HG03095 (cell line): ENCODE results near the gene MEFV.
"Not testable (repeated sequence)": the region's sequence is repeated elsewhere in the genome, so short reads cannot be mapped to it uniquely, and the experiment has no call there.

Experiments
- ATAC-seq: cut with Tn5 transposase; IDR thresholded peaks from one replicate; pipeline ENCODE4 v1.9.1; 2021; ENCODE audit warnings: moderate library complexity; ENCODE audit not compliant: unreplicated experiment

The MEFV gene

GRCh38 chr16:3270718-3271117, 14.3 kb upstream of the MEFV start:
- not testable (repeated sequence) for ATAC-seq

- no peak for ATAC-seq
These were observed 11.9 kb upstream of the MEFV start for GRCh38 chr16:3268294-3268693.

GRCh38 chr16:3266873-3267537, 10.6 kb upstream of the MEFV start:
- no peak for ATAC-seq

- ATAC-seq: peak; percentile 88
These were observed 8.0 kb upstream of the MEFV start for GRCh38 chr16:3264137-3265036.

- ATAC-seq: no peak
These were observed 6.1 kb upstream of the MEFV start for GRCh38 chr16:3262517-3262916.

- ATAC-seq: no peak
These were observed 3.4 kb upstream of the MEFV start for GRCh38 chr16:3259836-3260235.

- no peak for ATAC-seq
These were observed 533 bp upstream of the MEFV start for GRCh38 chr16:3256866-3257465.

GRCh38 chr16:3254309-3254708, 2.1 kb downstream of the MEFV start:
- no peak for ATAC-seq

GRCh38 chr16:3252967-3253366, 3.5 kb downstream of the MEFV start:
- ATAC-seq: no peak

GRCh38 chr16:3249451-3249850, 7.0 kb downstream of the MEFV start:
- no peak for ATAC-seq

GRCh38 chr16:3249020-3249419, 7.4 kb downstream of the MEFV start:
- no peak for ATAC-seq

- no peak for ATAC-seq
These were observed 7.8 kb downstream of the MEFV start for GRCh38 chr16:3248596-3248995.

- ATAC-seq: no peak
These were observed 9.6 kb downstream of the MEFV start for GRCh38 chr16:3246876-3247275.

GRCh38 chr16:3246002-3246401, 10.4 kb downstream of the MEFV start:
- ATAC-seq: no peak

GRCh38 chr16:3243882-3244281, 12.6 kb downstream of the MEFV start:
- ATAC-seq: no peak

- ATAC-seq: no peak
These were observed 13.7 kb downstream of the MEFV start for GRCh38 chr16:3242709-3243108.

- ATAC-seq: no peak
These were observed 14.7 kb downstream of the MEFV start for GRCh38 chr16:3241761-3242160.

GRCh38 chr16:3235856-3236669, 20.4 kb downstream of the MEFV start:
- no peak for ATAC-seq

GRCh38 chr16:3234857-3235561, 21.4 kb downstream of the MEFV start, which contains the start of gene ZNF200:
ZNF200 (minus strand) TSS chr16:3235158; CDS start chr16:3233755, 1,403 bp downstream.
- ATAC-seq: peak; percentile 89

GRCh38 chr16:3234543-3234856, 21.9 kb downstream of the MEFV start:
- no peak for ATAC-seq
